Progenitor cell of endocrine pancreas (in vitro differentiated cells): ENCODE results near the gene ABHD14A. TPM values are rescaled to one million over a fixed set of nuclear protein-coding genes. Genes with fewer than 3 reads are reported as not detected.

Experiments used
- DNase-seq: peaks from one replicate; pipeline ENCODE4 v3.0.0; 2021; ENCODE audit warnings: low spot score; ENCODE audit not compliant: unreplicated experiment
- H3K27ac Mint-ChIP-seq: 2 replicates; pipeline ENCODE4 v1.8.0; 2021; ENCODE audit warnings: mild to moderate bottlenecking, moderate library complexity, mixed read lengths
- H3K27me3 Mint-ChIP-seq: 2 replicates; pipeline ENCODE4 v1.8.0; 2021; ENCODE audit warnings: mixed read lengths
- H3K36me3 Mint-ChIP-seq: 2 replicates; pipeline ENCODE4 v1.8.0; 2022; ENCODE audit warnings: mixed read lengths; ENCODE audit not compliant: insufficient read depth
- H3K4me1 Mint-ChIP-seq: 2 replicates; pipeline ENCODE4 v1.8.0; 2021; ENCODE audit warnings: low read depth, mixed read lengths
- H3K4me3 Mint-ChIP-seq: 2 replicates; pipeline ENCODE4 v1.8.0; 2021; ENCODE audit warnings: low read depth, mild to moderate bottlenecking, moderate library complexity, mixed read lengths
- H3K9me3 Mint-ChIP-seq: 2 replicates; pipeline ENCODE4 v1.8.0; 2021; ENCODE audit warnings: low read depth, mixed read lengths
- CTCF ChIP-seq: fragments of 200-600 bp; sonication (generic); IDR thresholded peaks from one replicate; pipeline ENCODE4 v1.5.0; 2021; ENCODE audit warnings: antibody characterized with exemption, mild to moderate bottlenecking; ENCODE audit not compliant: unreplicated experiment
- total RNA-seq: library from RNA; stranded (reverse); gene quantifications from 2 replicates; pipeline ENCODE4 v1.2.1, GENCODE V29; 2021

ABHD14A gene
- total RNA-seq, 1 donor from 2014 or later: 19.4 TPM

GRCh38 chr3:52025453-52025852 lies 50.6 kb downstream of the ABHD14A start:
- H3K27me3 Mint-ChIP-seq: peaks cover 12% of the 10 kb centered on the region
- DNase-seq: no peak
- no peaks in the 10 kb centered on the region for H3K9me3 Mint-ChIP-seq
- no peak overlapping the region for H3K27ac Mint-ChIP-seq
- H3K36me3 Mint-ChIP-seq: no peaks in the 10 kb centered on the region
- TF ChIP-seq CTCF: no peak
- no peak overlapping the region for H3K4me3 Mint-ChIP-seq
- peaks cover 2% of the 10 kb centered on the region for H3K4me1 Mint-ChIP-seq

- DNase-seq: no peak
- TF ChIP-seq CTCF: no peak
These were observed 51.2 kb downstream of the ABHD14A start for GRCh38 chr3:52026041-52026440.

GRCh38 chr3:52028572-52028971 lies 53.7 kb downstream of the ABHD14A start:
- Mint-ChIP-seq H3K27me3 (peaks cover 8% of the 10 kb centered on the region), H3K27ac (no peak overlapping the region), H3K4me1 (peaks cover 2% of the 10 kb centered on the region), H3K36me3 (no peaks in the 10 kb centered on the region), H3K4me3 (no peak overlapping the region), H3K9me3 (no peaks in the 10 kb centered on the region)
- no peak for TF ChIP-seq CTCF
- DNase-seq: no peak

More at GRCh38 chr3:52026041-52026440, 51.2 kb downstream of the ABHD14A start:
- Mint-ChIP-seq H3K4me3 (no peak overlapping the region), H3K36me3 (no peaks in the 10 kb centered on the region), H3K4me1 (peaks cover 2% of the 10 kb centered on the region), H3K9me3 (no peaks in the 10 kb centered on the region), H3K27me3 (peaks cover 12% of the 10 kb centered on the region), H3K27ac (no peak overlapping the region)

GRCh38 chr3:52029053-52029452 lies 54.2 kb downstream of the ABHD14A start:
- no peaks in the 10 kb centered on the region for H3K9me3 Mint-ChIP-seq
- H3K4me3 Mint-ChIP-seq: no peak overlapping the region
- no peak for TF ChIP-seq CTCF
- DNase-seq: no peak
- H3K27me3 Mint-ChIP-seq: peaks cover 8% of the 10 kb centered on the region
- peaks cover 2% of the 10 kb centered on the region for H3K4me1 Mint-ChIP-seq
- no peak overlapping the region for H3K27ac Mint-ChIP-seq
- no peaks in the 10 kb centered on the region for H3K36me3 Mint-ChIP-seq

GRCh38 chr3:52029535-52029934 lies 54.7 kb downstream of the ABHD14A start:
- Mint-ChIP-seq H3K9me3 (no peaks in the 10 kb centered on the region), H3K27me3 (peaks cover 8% of the 10 kb centered on the region), H3K4me1 (peaks cover 2% of the 10 kb centered on the region), H3K36me3 (no peaks in the 10 kb centered on the region), H3K27ac (no peak overlapping the region), H3K4me3 (no peak overlapping the region)
- no peak for TF ChIP-seq CTCF
- DNase-seq: no peak

Other genes starting within 250 kb of the ABHD14A start
- not detected in 2 replicates for gene IQCF6, start 195.8 kb upstream of the ABHD14A start, total RNA-seq
- not detected in 2 replicates for gene IQCF2, start 113.4 kb upstream of the ABHD14A start, total RNA-seq
- gene IQCF5, start 99.5 kb upstream of the ABHD14A start, total RNA-seq: not detected in 2 replicates
- not detected in 2 replicates for gene IQCF1, start 71.7 kb upstream of the ABHD14A start, total RNA-seq
- gene RRP9, start 33.2 kb upstream of the ABHD14A start, total RNA-seq: 22.5 and 24.0 TPM in 2 replicates
- 5.4 and 7.9 TPM in 2 replicates for gene PARP3, start 32.7 kb upstream of the ABHD14A start, total RNA-seq
- 0.12 TPM in 1 of 2 replicates, not detected in the other for gene GPR62, start 19.7 kb upstream of the ABHD14A start, total RNA-seq
- gene PCBP4, start 7.6 kb upstream of the ABHD14A start, total RNA-seq: 159 and 160 TPM in 2 replicates
- gene ABHD14B, start 1.0 kb upstream of the ABHD14A start, total RNA-seq: 13.7 and 14.4 TPM in 2 replicates
- 38.0 and 43.0 TPM in 2 replicates for gene ACY1, start 8.5 kb downstream of the ABHD14A start, total RNA-seq
- gene RPL29, start 20.8 kb downstream of the ABHD14A start, total RNA-seq: 1,205 and 1,236 TPM in 2 replicates
- gene DUSP7, start 81.5 kb downstream of the ABHD14A start, total RNA-seq: 10.1 and 10.3 TPM in 2 replicates
- gene POC1A, start 179.4 kb downstream of the ABHD14A start, total RNA-seq: 14.4 and 14.5 TPM in 2 replicates
- 29.5 and 32.2 TPM in 2 replicates for gene ALAS1, start 223.1 kb downstream of the ABHD14A start, total RNA-seq